Astrocyte of the spinal cord (primary cell): ENCODE measurements around the gene OTOS.

Source experiments
- DNase-seq: peaks from one replicate; pipeline ENCODE4 v3.0.0; 2011; ENCODE audit warnings: low read depth, low spot score
- H3K4me3 ChIP-seq: 2 replicates; pipeline ENCODE4 v1.5.1; 2011; ENCODE audit warnings: low read depth, mild to moderate bottlenecking, low read length, moderate library complexity
- CTCF ChIP-seq: IDR thresholded peaks from 2 replicates; pipeline ENCODE4 v1.5.1; 2012; ENCODE audit warnings: low read depth, mild to moderate bottlenecking, low read length, inconsistent platforms
- in situ Hi-C: cut with HindIII; loops from 2 replicates; pipeline ENCODE4 v1.10.0; 2017; ENCODE audit warnings: low sequenced_read_pairs

OTOS gene

GRCh38 chr2:240112914-240113690, 27.4 kb downstream of the OTOS start:
- H3K4me3 ChIP-seq = no peak overlapping the region
- DNase-seq = no peak
- no peak for TF ChIP-seq CTCF
- in situ Hi-C loops = no loop called here

- TF ChIP-seq CTCF = no peak
- in situ Hi-C loops = no loop called here
- DNase-seq = no peak
- no peak overlapping the region for H3K4me3 ChIP-seq
Observed at GRCh38 chr2:240111253-240111652, 29.2 kb downstream of the OTOS start.

GRCh38 chr2:240109386-240109785, 31.1 kb downstream of the OTOS start:
- in situ Hi-C loops = no loop called here
- TF ChIP-seq CTCF = no peak
- no peak overlapping the region for H3K4me3 ChIP-seq
- DNase-seq = no peak

- no peak for TF ChIP-seq CTCF
- no peak overlapping the region for H3K4me3 ChIP-seq
- no peak for DNase-seq
- in situ Hi-C loops = no loop called here
Observed at GRCh38 chr2:240107477-240107796, 33.0 kb downstream of the OTOS start.

GRCh38 chr2:240106765-240107476, 33.5 kb downstream of the OTOS start:
- DNase-seq = no peak
- no peak overlapping the region for H3K4me3 ChIP-seq
- no peak for TF ChIP-seq CTCF
- in situ Hi-C loops = no loop called here

- no peak for DNase-seq
- in situ Hi-C loops = no loop called here
- H3K4me3 ChIP-seq = no peak overlapping the region
- TF ChIP-seq CTCF = no peak
Observed at GRCh38 chr2:240105982-240106381, 34.5 kb downstream of the OTOS start.
